OCI-LY7 (cell line): ENCODE measurements around the gene RAB3C. TPM values are rescaled to one million over a fixed set of nuclear protein-coding genes. Genes with fewer than 3 reads are reported as not detected.

Experiments
- BruUV-seq: library from RNA; stranded (reverse); fragments of 400-500 nt; replicated peaks from 2 replicates; lab custom pipeline; 2021; lab: Mats Ljungman, UMichigan
- CTCF ChIA-PET: fragments of 300-600 bp; sonication (Branson Sonifier 250); formaldehyde crosslinking; loops from one replicate; lab custom pipeline; 2022; ENCODE audit warnings: antibody characterized with exemption; ENCODE audit not compliant: unreplicated experiment; lab: Charles Lee
- POLR2A ChIA-PET: fragments of 300-600 bp; sonication (Branson Sonifier 250); formaldehyde crosslinking; loops from one replicate; lab custom pipeline; 2022; ENCODE audit warnings: antibody characterized with exemption; lab: Charles Lee
- DNase-seq: peaks from one replicate; pipeline ENCODE4 v3.0.0-alpha.2; 2015; ENCODE audit warnings: low spot score
- H2AFZ ChIP-seq: fragments of 200-600 bp; sonication (generic), shearing (Covaris generic); 2 replicates; pipeline ENCODE4 v1.6.1; 2014; ENCODE audit warnings: mild to moderate bottlenecking, antibody characterized with exemption, low read length, moderate library complexity
- H3K27ac ChIP-seq: fragments of 200-600 bp; sonication (generic); 2 replicates; pipeline ENCODE4 v1.5.1; 2014; ENCODE audit warnings: mixed run types, low read depth, mild to moderate bottlenecking, moderate library complexity, low read length, inconsistent platforms; ENCODE audit not compliant: poor library complexity, severe bottlenecking
- H3K36me3 ChIP-seq: fragments of 200-600 bp; sonication (generic); 2 replicates; pipeline ENCODE4 v1.6.1; 2014; ENCODE audit warnings: mild to moderate bottlenecking, antibody characterized with exemption, low read length, moderate library complexity, mixed read lengths; ENCODE audit not compliant: insufficient read depth
- H3K4me1 ChIP-seq: fragments of 200-600 bp; sonication (generic); 2 replicates; pipeline ENCODE4 v1.5.1; 2014; ENCODE audit warnings: mild to moderate bottlenecking, low read length; ENCODE audit not compliant: insufficient read depth, poor library complexity, severe bottlenecking
- H3K4me2 ChIP-seq: fragments of 200-600 bp; sonication (generic); 2 replicates; pipeline ENCODE4 v1.6.1; 2014; ENCODE audit warnings: mild to moderate bottlenecking, low read length
- H3K4me3 ChIP-seq: fragments of 200-600 bp; sonication (generic); 2 replicates; pipeline ENCODE4 v1.5.1; 2014; ENCODE audit warnings: mild to moderate bottlenecking, low read depth, low read length; ENCODE audit not compliant: poor library complexity, severe bottlenecking
- H3K79me2 ChIP-seq: fragments of 200-600 bp; sonication (generic); 2 replicates; pipeline ENCODE4 v1.6.1; 2016; ENCODE audit warnings: low read depth, mild to moderate bottlenecking, low read length, moderate library complexity, mixed read lengths; ENCODE audit not compliant: insufficient read depth
- H3K9me2 ChIP-seq: fragments of 200-600 bp; sonication (generic); 2 replicates; pipeline ENCODE4 v1.6.1; 2016; ENCODE audit warnings: mild to moderate bottlenecking, low read length, mixed read lengths; ENCODE audit not compliant: insufficient read depth
- H3K9me3 ChIP-seq: fragments of 200-600 bp; sonication (generic); 2 replicates; pipeline ENCODE4 v1.6.1; 2014; ENCODE audit warnings: mild to moderate bottlenecking, mixed run types, low read length, mixed read lengths
- H4K20me1 ChIP-seq: fragments of 200-600 bp; sonication (generic); 2 replicates; pipeline ENCODE4 v1.6.1; 2014; ENCODE audit warnings: mild to moderate bottlenecking, antibody characterized with exemption, low read length, moderate library complexity, mixed read lengths; ENCODE audit not compliant: insufficient read depth
- CTCF ChIP-seq: fragments of 200-600 bp; sonication (generic); conservative IDR thresholded peaks from 2 replicates; pipeline ENCODE4 v1.5.1; 2014; ENCODE audit warnings: mild to moderate bottlenecking, antibody characterized with exemption, low read length, moderate library complexity, mixed read lengths
- EZH2phosphoT487 ChIP-seq: fragments of 200-600 bp; sonication (generic); IDR thresholded peaks from 2 replicates; pipeline ENCODE4 v1.6.1; 2018; ENCODE audit warnings: low read depth, borderline replicate concordance, mild to moderate bottlenecking, mixed run types, antibody characterized with exemption, low read length, moderate library complexity, mixed read lengths
- intact Hi-C: fragments of 100-400 bp; cut with micrococcal nuclease; formaldehyde crosslinking; loops from one replicate; pipeline ENCODE4 v1.10.0; 2022; ENCODE audit not compliant: unreplicated experiment
- total RNA-seq, 2 experiments: library from RNA; depleted of rRNA in 1 of 2; stranded (reverse); fragments of >200 nt in 1 of 2; shearing (Covaris generic) in 1 of 2; gene quantifications; 2 replicates each; pipeline ENCODE4 v1.2.3, GENCODE V29; 2014 to 2022

The RAB3C gene
- total RNA-seq, 2 experiments from 2014 or later: not detected

GRCh38 chr5:58724992-58725391 lies 142.1 kb downstream of the RAB3C start:
- POLR2A ChIA-PET: interaction anchor here (0.7 kb wide), 1 partner anchor 1429 kb away, joined by 3 read pairs; no protein-coding TSS in a partner anchor
- no peak overlapping the region for H3K4me2 ChIP-seq
- CTCF ChIA-PET: no interaction called here
- H2AFZ ChIP-seq: no peak overlapping the region
- H3K9me3 ChIP-seq: no peaks in the 10 kb centered on the region
- no peaks in the 10 kb centered on the region for H3K36me3 ChIP-seq
- BruUV-seq: no TSS peak
- H3K9me2 ChIP-seq: no peaks in the 10 kb centered on the region
- no peak overlapping the region for H3K4me3 ChIP-seq
- intact Hi-C loops: no loop called here
- no peaks in the 10 kb centered on the region for H3K4me1 ChIP-seq
- no peaks in the 10 kb centered on the region for H4K20me1 ChIP-seq
- H3K27ac ChIP-seq: no peak overlapping the region
- no peak for DNase-seq
- no peaks in the 10 kb centered on the region for H3K79me2 ChIP-seq
- TF ChIP-seq EZH2phosphoT487: no peak
- TF ChIP-seq CTCF: no peak

- Histone ChIP-seq H3K9me3 (no peaks in the 10 kb centered on the region), H3K4me1 (no peaks in the 10 kb centered on the region), H2AFZ (no peak overlapping the region), H4K20me1 (no peaks in the 10 kb centered on the region), H3K27ac (no peak overlapping the region), H3K36me3 (no peaks in the 10 kb centered on the region), H3K79me2 (no peaks in the 10 kb centered on the region), H3K4me3 (no peak overlapping the region), H3K9me2 (no peaks in the 10 kb centered on the region), H3K4me2 (no peak overlapping the region)
- ChIA-PET POLR2A (interaction anchor here (0.7 kb wide), 1 partner anchor 504 kb away, joined by 3 read pairs; no protein-coding TSS in a partner anchor), CTCF (no interaction called here)
- no TSS peak for BruUV-seq
- TF ChIP-seq CTCF (no peak), EZH2phosphoT487 (no peak)
- intact Hi-C loops: no loop called here
- no peak for DNase-seq
These were observed 148.8 kb downstream of the RAB3C start for GRCh38 chr5:58731641-58732040.

GRCh38 chr5:58735637-58736036 lies 152.8 kb downstream of the RAB3C start:
- Histone ChIP-seq H3K4me1 (no peaks in the 10 kb centered on the region), H3K9me3 (no peaks in the 10 kb centered on the region), H3K36me3 (no peaks in the 10 kb centered on the region), H3K79me2 (no peaks in the 10 kb centered on the region), H3K4me3 (no peak overlapping the region), H4K20me1 (no peaks in the 10 kb centered on the region), H3K4me2 (no peak overlapping the region), H2AFZ (no peak overlapping the region), H3K9me2 (no peaks in the 10 kb centered on the region), H3K27ac (no peak overlapping the region)
- no TSS peak for BruUV-seq
- no peak for DNase-seq
- intact Hi-C loops: no loop called here
- POLR2A ChIA-PET: no interaction called here
- CTCF ChIA-PET: no interaction called here
- TF ChIP-seq EZH2phosphoT487 (no peak), CTCF (no peak)
